ENCODE measurements around the gene EPX.

Gene EPX

GRCh38 chr17:58236394-58236793, 43.9 kb downstream of the EPX start (continued):
- TF ChIP-seq PATZ1 (CRISPR knock-in tag; IDR thresholded peaks at IDR 0.05; ENCODE audit: borderline replicate concordance) (no peak), ZNF70 (CRISPR knock-in tag; IDR thresholded peaks at IDR 0.05) (no peak), ZNF565 (CRISPR knock-in tag; conservative IDR thresholded peaks at IDR 0.05; ENCODE audit: low read depth) (no peak), TCF4 (CRISPR knock-in tag; IDR thresholded peaks at IDR 0.05; ENCODE audit: borderline replicate concordance) (no peak), ZFP3 (CRISPR knock-in tag; IDR thresholded peaks at IDR 0.05) (no peak), TOX (CRISPR knock-in tag; IDR thresholded peaks at IDR 0.05; ENCODE audit: borderline replicate concordance) (no peak)

- TF ChIP-seq TOX (CRISPR knock-in tag; IDR thresholded peaks at IDR 0.05; ENCODE audit: borderline replicate concordance) (no peak), ESRRG (CRISPR knock-in tag; IDR thresholded peaks at IDR 0.05) (no peak), TSHZ2 (CRISPR knock-in tag; IDR thresholded peaks at IDR 0.05) (no peak), PPARA (CRISPR knock-in tag; IDR thresholded peaks at IDR 0.05; ENCODE audit: borderline replicate concordance) (no peak), ZFP30 (CRISPR knock-in tag; IDR thresholded peaks at IDR 0.05) (no peak), POU6F1 (CRISPR knock-in tag; IDR thresholded peaks at IDR 0.05; ENCODE audit: borderline replicate concordance, low read depth) (no peak), ZNF70 (CRISPR knock-in tag; IDR thresholded peaks at IDR 0.05) (no peak), OSR1 (CRISPR knock-in tag; IDR thresholded peaks at IDR 0.05) (no peak), PATZ1 (CRISPR knock-in tag; IDR thresholded peaks at IDR 0.05; ENCODE audit: borderline replicate concordance) (no peak)
- ATAC-seq, result no peak
Measured at GRCh38 chr17:58238147-58238634, 45.7 kb downstream of the EPX start, which contains the start of gene LPO. Gene LPO, plus strand, starts transcription at chr17:58238584. Its CDS starts 4,396 bp downstream, at chr17:58242980.

- TF ChIP-seq TCF4 (CRISPR knock-in tag; IDR thresholded peaks at IDR 0.05; ENCODE audit: borderline replicate concordance) (no peak), ZFP3 (CRISPR knock-in tag; IDR thresholded peaks at IDR 0.05) (peak; percentile 84)
- ATAC-seq, result no peak
Measured at GRCh38 chr17:58239987-58240386, 47.5 kb downstream of the EPX start.

- TF ChIP-seq BACH2 (CRISPR knock-in tag; IDR thresholded peaks at IDR 0.05; ENCODE audit: borderline replicate concordance) (no peak), SNAI2 (CRISPR knock-in tag; IDR thresholded peaks at IDR 0.05) (no peak), TCF4 (CRISPR knock-in tag; IDR thresholded peaks at IDR 0.05; ENCODE audit: borderline replicate concordance) (no peak), TOX (CRISPR knock-in tag; IDR thresholded peaks at IDR 0.05; ENCODE audit: borderline replicate concordance) (no peak), ZNF565 (CRISPR knock-in tag; conservative IDR thresholded peaks at IDR 0.05; ENCODE audit: low read depth) (no peak)
- no peak for ATAC-seq
Measured at GRCh38 chr17:58242171-58242784, 49.8 kb downstream of the EPX start.

- ATAC-seq, result no peak
- TF ChIP-seq CREB5 (CRISPR knock-in tag; IDR thresholded peaks at IDR 0.05; ENCODE audit: low read depth) (no peak), ZNF8 (CRISPR knock-in tag; IDR thresholded peaks at IDR 0.05) (no peak), POU6F1 (CRISPR knock-in tag; IDR thresholded peaks at IDR 0.05; ENCODE audit: borderline replicate concordance, low read depth) (no peak), OSR1 (CRISPR knock-in tag; IDR thresholded peaks at IDR 0.05) (no peak), ZC3H10 (CRISPR knock-in tag; IDR thresholded peaks at IDR 0.05) (no peak), BACH2 (CRISPR knock-in tag; IDR thresholded peaks at IDR 0.05; ENCODE audit: borderline replicate concordance) (no peak), CSRNP3 (CRISPR knock-in tag; IDR thresholded peaks at IDR 0.05) (no peak), ISL1 (CRISPR knock-in tag; IDR thresholded peaks at IDR 0.05) (no peak), ZNF565 (CRISPR knock-in tag; conservative IDR thresholded peaks at IDR 0.05; ENCODE audit: low read depth) (no peak), ZFP30 (CRISPR knock-in tag; IDR thresholded peaks at IDR 0.05) (no peak)
Measured at GRCh38 chr17:58244963-58245362, 52.4 kb downstream of the EPX start.

All from SK-N-SH treated with all-trans-retinoic acid at 6 μM for 48 hours (cell line).